Vagina (tissue), 2 donors: ENCODE measurements around the gene ASH1L.

ENCODE experiments used
- CTCF ChIP-seq, 3 experiments: fragments of 450-650 bp in 2 of 3; fragments of 200-600 bp in 1 of 3; sonication (generic) in 1 of 3; IDR thresholded peaks; one replicate each; pipeline ENCODE4 v1.5.1; 2017 to 2019; ENCODE audit warnings: antibody characterized with exemption in 3 of 3, mild to moderate bottlenecking in 2 of 3, moderate library complexity in 2 of 3
- POLR2A ChIP-seq, 2 donors: fragments of 450-650 bp; IDR thresholded peaks; one replicate each; pipeline ENCODE4 v1.6.1; 2017; ENCODE audit warnings: antibody characterized with exemption in 2 of 2, mild to moderate bottlenecking in 2 of 2, moderate library complexity in 2 of 2

GRCh38 chr1:155389826-155390225, 172.8 kb downstream of the ASH1L start:
- no peak for TF ChIP-seq CTCF (IDR thresholded peaks at IDR 0.05)
- TF ChIP-seq POLR2A (IDR thresholded peaks at IDR 0.05) = no peak
